Activated T-helper 1 cell treated with anti-CD3 and anti-CD28 coated beads, Interleukin-2, amount 50 U/mL, for 16 hours (primary cell): Measurements from ENCODE around the gene MNX1.

Experiments used
- DNase-seq, 2 donors: peaks; one replicate each; pipeline ENCODE4 v3.0.0-alpha.2; 2020; ENCODE audit warnings: low read depth in 1 of 2, low spot score in 1 of 2

The MNX1 gene

GRCh38 chr7:156979711-156980110 is 30.8 kb downstream of the MNX1 start:
- DNase-seq, result no peak

GRCh38 chr7:156979007-156979606 is 31.4 kb downstream of the MNX1 start:
- no peak for DNase-seq

DNA sequence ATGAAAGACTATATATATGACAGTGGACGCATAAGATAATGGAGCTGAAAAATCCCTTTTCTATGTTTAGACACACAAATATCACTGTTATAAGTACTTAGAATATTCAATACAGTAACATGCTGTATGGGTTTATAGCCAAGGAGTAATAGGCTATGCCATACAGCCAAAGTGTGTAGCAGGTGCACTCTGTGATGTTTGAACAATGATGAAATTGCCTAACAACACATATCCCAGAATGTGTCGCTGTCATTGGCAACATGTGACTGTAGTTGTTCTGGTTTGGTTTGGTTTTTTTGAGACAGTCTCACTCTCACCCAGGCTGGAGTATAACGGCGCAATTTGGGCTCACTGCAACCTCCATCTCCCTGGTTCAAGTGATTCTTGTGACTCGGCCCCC is 34.8 kb downstream of the MNX1 start:
- DNase-seq, result no peak

DNA sequence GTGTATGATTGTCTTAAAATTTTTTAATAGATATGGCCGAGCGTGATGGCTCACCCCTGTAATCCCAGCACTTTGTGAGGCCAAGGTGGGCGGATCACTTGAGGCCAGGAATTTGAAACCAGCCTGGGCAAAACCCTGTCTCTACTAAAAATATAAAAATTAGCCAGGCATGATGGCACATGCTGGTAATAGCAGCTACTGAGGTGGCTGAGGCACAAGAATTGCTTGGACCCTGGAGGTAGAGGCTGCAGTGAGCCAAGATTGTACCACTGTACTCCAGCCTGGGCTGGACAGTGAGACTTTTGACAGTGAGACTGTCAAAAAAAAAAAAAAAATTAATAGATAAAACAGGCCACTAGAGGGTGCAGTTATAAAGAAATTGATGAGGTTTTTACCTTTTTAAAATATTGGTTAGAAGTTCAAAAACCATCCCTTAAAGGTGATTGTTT is 40.5 kb downstream of the MNX1 start:
- no peak for DNase-seq

- no peak for DNase-seq
Measured at GRCh38 chr7:156968183-156968582, 42.3 kb downstream of the MNX1 start.

- DNase-seq, result no peak
Measured at GRCh38 chr7:156966387-156966786, 44.1 kb downstream of the MNX1 start.

- DNase-seq, result no peak
Measured at GRCh38 chr7:156964971-156965370, 45.5 kb downstream of the MNX1 start.

- no peak for DNase-seq
Measured at GRCh38 chr7:156963472-156963871, 47.0 kb downstream of the MNX1 start.

DNA sequence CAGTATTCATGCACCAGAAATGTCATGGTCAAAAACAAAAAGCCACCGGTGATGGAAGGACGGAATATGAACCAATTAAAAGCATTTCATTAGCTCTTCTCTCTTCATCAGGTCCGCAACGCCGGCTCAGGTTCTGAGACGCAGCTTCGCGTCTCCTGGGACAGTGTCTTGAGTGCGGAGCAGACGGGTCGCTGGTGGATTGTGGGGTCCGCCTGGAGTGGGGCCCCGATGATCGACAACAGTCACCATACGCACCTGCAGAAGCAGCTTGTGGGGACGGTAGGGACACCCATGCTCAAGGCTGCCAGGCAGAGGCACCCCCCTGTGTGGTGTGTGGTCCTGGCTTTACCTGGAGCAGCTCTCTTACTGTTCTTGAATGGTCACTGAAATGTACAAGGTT is 47.6 kb downstream of the MNX1 start:
- DNase-seq, result no peak

GRCh38 chr7:156962145-156962544 is 48.3 kb downstream of the MNX1 start:
- DNase-seq, result no peak

DNA sequence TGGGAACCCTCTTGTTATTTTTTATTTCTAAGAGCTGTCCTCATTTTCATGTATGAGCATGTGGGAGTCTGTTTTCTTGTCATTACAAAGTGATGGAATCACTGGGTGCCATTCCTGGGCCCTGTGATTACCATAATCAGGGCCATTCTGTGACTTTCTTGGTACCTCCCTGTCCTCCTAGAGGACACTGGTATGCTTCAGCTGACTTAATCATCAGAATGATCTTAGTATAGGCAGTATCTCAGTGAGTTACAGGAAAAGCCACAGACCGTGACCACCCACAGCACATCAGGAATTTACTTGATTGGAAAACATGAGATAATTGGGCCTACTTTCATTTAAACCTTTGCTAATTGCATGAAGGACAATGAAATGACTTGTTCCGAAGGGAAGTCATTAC is 53.7 kb downstream of the MNX1 start:
- no peak for DNase-seq

DNA sequence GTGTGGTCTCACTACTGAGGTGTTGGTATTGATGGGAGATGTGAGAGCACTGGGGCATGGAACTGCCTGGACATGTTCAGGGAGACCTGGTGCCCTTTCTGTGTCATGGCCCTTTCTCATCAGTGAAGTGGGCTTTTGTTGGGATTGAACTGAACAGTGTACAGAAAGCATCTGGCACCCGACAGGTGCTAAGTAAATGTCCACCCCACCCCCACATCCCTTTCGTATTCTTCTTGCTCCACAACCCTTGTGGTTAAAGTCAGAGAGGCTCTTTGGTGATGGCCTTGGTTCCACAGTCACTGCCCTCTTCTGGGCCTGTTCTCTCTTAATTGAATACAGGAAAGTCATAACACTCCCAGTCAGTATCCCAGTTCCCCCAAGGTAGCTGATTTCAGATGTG is 55.5 kb downstream of the MNX1 start:
- no peak for DNase-seq
